T-helper 1 cell treated with Interleukin-12 subunit alpha and Interleukin-12 subunit beta and Interleukin-4 antibody, amounts not matched to agents 30 ng/mL and 1 ng/mL, for 36 hours (primary cell): ENCODE data around the gene TAF5L. TPM values are rescaled to one million over a fixed set of nuclear protein-coding genes. Genes with fewer than 3 reads are reported as not detected.
"Not testable (repeated sequence)": the region's sequence is repeated elsewhere in the genome, so short reads cannot be mapped to it uniquely, and the experiment has no call there.

ENCODE experiments used
- intact Hi-C: fragments of 100-400 bp; cut with micrococcal nuclease; formaldehyde crosslinking; loops from one replicate; pipeline ENCODE4 v1.15.1; 2024
- total RNA-seq: library from RNA; stranded (reverse); gene quantifications from 2 replicates; pipeline ENCODE4 v1.2.3, GENCODE V29; 2022

The TAF5L gene
- total RNA-seq, 1 donor from 2014 or later: 27.7 TPM

DNA sequence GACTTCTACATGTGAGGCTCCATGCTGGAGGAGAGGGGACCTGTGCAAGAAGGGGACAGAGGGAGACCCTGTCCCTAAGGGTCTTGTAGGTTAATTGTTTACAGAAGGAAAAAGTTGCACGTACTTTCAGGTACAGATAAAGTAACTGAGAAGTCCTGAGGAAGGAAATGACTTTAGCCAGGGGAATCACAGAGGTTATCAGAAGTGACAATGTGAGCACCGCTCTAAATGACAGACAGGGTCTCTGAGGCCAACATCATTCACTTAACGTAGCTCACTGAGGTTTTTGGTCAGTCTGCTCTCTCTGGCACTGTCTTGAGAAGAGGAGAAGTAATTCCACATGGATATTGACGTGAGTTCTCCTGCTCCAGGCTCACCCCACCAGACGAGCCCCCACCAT lies 12.0 kb downstream of the TAF5L start:
- intact Hi-C loops: no loop called here

DNA sequence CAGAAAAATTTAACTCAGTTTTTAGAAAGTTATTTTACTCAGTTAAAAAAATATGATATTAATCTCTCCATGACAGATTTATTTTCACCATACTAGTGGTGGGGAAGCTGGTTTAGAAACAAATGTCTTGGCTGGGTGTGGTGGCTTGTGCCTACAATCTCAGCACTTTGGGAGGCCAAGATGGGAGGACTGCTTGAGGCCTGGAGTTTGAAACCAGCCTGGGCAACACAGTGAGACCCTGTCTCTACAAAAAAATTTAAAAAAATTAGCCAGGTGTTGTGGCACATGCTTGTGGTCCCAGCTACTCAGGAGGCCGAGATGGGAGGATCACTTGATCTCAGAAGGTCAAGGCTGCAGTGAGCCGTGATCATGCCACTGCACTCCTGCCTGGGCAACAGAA lies 17.3 kb downstream of the TAF5L start:
- intact Hi-C loops: no loop called here

DNA sequence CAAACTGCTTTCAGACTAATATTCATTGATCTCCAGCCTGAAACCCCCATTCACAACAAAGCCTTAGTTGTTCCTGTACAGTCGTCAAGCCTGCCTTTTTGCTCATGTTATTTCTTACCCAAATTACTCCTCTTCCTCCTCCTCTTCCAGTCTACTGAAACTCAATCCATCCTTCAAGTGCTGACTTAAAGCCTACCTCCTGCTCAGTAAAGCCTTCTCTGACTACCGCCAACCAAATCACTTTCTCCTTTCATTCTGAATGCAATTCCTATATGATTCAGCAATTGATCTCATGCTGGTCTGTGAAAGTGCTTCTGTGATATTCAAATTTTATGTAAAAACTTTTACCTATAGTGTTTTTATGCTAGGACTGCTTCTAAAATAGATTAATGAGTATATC lies 18.6 kb downstream of the TAF5L start:
- intact Hi-C loops: no loop called here

DNA sequence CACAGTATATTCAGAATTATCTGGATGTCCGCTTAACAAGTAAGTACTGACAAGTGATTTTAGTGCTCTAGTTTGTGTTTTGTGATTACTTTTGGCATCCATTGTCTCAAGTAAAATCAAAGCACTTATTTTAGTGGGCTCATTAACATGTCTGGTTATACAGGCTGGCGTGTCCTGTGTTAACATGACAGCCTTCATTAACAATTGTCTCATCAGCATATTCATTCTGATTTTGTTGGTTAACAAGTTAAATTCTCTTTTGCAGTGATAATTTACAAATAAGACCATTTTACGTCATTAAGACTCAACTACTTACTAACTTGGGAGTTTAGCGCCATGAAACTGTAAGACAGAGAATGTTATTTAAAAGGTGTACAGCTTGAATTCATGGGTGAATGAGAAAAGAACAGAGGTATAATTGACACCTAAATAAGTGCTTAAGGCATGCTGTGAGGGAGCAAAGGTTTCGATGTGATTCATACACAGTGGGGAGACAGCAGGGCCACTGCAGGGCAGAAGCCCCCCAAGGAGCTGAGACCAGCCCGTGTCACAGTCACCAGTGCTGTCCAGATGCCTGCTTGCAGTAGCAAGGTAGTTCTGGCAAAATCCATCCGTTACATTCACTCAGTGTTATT lies 22.4 kb downstream of the TAF5L start:
- intact Hi-C loops: no loop called here

DNA sequence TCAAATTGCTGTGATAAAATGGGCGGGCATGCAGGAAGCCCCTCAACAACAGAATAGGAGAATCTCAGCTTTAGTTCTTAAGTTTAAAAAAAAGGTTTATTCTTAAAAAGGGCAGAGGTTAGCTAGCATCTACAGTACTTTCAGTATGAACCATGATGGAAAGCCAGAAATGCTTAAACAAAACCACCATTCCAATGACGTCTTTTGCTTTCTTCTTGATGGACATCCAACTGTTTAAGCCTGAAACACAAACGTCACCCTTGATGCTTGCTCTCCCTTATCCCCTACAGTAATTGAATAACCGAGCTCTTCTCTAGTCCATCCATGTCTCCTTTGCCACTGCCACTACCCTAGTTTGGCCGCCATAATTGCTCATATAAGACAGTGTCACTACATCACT lies 25.7 kb downstream of the TAF5L start:
- intact Hi-C loops: no loop called here

DNA sequence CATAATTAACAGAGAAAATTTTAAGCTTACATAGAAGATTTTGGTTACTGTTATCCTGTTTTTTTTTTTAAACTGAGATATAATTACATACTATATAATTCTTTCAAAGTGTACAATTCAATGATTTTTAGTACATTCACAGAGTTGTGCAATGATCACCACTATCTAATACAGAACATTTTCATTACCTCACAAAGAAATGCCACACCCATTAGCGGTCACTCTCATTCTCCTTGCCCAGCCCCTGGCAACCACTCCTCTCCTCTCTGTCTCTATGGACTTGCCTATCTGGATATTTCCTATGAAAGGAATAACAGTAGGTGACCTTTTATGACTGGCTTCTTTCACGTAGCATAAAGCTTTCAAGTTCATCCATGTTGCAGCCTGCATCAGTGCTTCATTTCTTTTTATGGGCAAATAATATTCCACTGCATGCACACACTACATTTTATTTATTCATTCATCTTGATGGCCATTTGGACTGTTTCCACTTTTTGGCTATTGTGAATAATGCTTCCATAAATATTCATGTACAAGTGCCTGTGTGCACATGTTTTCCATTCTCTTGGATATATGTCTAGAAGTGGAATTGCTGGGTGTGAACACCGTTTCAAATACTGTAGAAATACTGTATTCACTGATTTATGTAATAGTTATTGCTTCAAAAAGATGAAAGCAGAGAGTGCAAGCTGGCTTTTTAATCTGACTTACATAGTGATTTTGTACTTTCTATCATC lies 26.5 kb downstream of the TAF5L start:
- intact Hi-C loops: no loop called here

DNA sequence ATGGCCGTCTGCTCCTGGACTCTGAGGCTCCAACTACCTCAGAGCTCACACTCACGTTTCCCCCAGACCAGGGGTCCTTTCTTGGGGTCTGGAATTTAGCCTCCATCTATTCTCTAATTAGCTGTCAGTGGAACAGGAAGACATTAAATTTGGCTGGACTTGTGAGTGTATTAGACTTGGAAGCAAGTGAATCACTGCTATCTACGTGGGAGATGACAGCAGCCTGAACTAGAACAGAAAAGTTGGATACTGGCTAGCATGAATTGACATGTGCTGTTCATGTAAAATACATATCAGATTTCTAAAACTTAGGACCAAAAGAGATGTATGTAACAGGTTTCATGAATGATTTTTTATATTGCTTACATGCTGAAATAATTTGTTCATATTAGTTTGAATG lies 28.0 kb downstream of the TAF5L start:
- intact Hi-C loops: no loop called here

DNA sequence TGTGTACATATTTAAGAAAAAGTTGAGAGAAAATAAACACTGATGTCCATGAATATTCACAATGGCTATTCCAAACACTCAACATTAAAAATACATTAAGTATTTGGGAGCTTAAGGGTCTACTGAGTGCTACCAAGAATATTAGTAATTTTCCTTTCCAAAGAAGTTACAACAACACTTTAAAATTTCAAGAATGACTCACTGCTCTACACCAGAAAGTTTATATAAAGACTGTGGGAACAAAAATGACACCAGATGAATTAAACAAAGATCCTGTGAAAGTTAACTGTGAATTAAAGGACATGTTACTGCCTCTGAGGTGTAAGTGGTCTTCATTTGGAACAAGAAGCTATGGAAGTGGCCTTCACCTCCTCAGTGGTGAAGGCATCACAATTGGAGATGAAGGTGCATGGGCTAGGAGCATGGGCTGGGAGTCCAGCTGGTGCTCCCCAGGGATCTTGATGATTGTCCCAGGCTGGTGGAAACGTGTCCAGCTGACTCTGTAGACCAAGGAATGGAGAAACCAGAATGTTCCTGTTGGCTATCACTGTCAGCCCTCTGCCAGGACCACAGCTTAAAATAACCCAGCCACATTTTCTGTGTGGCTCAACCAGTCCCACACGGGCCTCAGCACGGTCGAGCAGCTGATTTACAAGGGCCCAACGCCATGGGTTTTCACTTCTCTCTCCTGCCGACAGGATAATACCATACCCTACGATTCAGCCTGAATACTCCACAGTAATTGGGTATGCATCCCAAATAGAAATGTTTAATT lies 28.8 kb downstream of the TAF5L start:
- intact Hi-C loops: no loop called here

DNA sequence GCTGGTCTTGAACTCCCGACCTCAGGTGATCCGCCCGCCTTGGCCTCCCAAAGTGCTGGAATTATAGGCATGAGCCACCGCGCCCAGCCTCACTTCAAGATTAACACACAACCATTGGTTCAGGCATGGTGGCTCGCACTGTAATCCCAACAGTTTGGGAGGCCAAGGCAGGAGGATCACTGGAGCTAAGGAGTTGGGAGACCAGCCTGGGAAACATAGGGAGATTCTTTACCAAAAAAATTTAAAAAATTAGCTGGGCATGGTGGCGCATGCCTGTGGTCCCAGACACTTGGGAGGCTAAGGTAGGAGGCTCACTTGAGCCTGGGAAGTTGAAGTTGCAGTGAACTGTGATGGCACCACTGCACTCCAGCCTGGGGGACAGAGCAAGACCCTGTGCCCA lies 30.0 kb downstream of the TAF5L start:
- intact Hi-C loops: not testable (repeated sequence)

DNA sequence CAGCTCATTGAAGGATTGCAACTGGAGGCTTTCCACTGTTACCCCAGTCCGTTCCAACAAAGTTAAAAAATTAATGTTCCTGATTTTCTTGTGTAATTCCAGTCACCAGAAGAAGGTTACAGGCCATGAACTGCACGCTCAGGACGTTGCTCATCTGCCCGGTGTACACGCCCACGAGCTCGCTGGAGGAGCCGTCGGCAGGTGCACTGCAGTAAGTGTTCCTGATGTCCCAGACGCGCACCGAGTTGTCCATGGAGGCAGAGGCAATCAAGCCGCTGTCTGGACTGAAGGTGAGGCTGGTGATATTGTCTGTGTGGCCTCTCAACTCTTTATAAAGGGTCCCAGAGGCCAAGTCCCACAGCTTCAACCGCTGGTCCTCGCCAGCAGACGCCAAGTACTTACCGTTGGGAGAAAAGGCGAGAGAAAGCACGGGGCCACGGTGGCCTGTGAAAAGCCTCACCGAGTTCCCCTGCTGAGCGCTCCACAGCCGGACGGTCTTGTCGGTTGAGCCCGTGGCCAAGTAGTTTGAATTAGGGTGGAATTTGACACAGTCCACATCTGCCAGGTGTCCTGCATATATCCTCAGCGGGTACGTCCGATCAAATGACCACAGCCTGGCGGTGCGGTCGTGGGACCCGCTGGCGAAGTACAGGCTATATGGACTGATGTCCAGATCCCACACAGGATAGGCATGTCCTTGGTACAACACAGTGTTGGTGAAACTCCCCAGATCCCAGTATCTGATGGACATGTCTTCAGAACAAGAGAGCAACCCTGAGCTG lies 31.5 kb downstream of the TAF5L start:
- intact Hi-C loops: no loop called here

DNA sequence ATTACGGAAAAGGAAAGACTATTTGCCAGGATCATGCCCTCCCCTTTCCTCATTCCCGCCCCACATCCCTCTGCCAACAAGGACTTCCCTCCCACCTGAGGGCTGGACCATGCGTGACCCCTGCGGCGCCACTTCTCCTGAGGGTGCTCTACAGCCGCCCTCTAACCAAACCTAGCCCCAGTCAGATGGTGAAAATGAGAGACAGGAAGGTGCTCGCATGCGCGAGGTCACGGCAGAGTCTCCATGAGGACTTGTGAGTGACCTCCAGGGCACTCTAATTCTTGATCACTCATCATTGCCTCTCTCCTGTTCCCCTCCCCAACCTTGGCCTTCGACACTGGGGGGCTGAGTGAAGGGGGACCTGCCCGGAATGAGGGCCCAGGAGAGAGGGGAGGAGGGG lies 32.1 kb downstream of the TAF5L start:
- intact Hi-C loops: no loop called here

DNA sequence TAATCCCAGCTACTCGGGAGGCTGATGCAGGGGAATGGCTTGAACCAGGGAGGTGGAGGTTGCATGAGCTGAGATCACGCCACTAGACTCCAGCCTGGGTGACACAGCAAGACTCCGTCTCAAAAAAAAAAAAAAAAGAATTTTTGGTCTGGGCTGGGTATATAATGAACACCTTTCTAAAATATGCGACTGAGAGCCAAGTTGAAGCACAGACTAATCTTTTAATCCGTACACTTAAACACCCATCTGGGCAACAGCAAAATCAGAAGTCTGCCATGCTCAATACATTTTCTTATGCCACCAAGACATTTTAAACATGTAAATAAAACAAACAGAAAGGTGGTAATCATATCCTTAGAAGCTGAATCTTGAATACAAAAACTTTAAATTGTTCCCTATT lies 35.8 kb downstream of the TAF5L start:
- intact Hi-C loops: no loop called here

DNA sequence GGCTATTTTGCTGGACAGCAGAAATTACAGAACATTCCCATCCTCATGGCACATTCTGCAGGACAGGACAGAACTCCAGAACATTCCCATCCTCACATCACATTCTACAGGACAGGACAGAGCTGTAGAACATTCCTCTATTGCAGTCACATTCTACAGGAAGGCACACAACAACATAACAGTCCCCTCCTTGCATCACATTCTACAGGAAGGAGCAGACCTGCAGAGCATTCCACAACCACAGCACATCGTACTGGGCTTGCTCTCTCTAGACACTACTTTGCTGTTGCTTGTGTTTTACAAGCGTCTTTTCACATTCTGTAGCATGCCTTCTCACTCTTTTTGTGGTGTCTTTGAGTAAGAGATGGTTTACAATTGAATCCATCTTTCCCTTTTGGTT lies 40.6 kb downstream of the TAF5L start:
- intact Hi-C loops: no loop called here

DNA sequence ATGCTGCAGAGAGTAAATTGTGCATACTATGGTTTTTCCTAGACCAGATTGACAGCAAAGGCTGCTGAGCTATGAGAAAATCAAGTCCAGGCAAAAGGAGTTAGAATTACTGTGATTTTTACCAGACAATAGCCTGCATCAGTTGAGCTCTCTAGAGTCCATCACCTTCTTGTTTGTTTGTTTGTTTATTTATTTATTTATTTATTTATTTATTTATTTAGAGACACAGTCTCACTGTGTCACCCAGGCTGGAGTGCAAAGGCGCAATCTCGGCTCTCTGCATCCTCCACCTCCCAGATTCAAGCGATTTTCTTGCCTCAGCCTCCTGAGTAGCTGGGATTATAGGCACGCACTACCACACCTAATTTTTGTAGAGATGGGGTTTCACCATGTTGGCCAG lies 43.2 kb downstream of the TAF5L start:
- intact Hi-C loops: no loop called here

DNA sequence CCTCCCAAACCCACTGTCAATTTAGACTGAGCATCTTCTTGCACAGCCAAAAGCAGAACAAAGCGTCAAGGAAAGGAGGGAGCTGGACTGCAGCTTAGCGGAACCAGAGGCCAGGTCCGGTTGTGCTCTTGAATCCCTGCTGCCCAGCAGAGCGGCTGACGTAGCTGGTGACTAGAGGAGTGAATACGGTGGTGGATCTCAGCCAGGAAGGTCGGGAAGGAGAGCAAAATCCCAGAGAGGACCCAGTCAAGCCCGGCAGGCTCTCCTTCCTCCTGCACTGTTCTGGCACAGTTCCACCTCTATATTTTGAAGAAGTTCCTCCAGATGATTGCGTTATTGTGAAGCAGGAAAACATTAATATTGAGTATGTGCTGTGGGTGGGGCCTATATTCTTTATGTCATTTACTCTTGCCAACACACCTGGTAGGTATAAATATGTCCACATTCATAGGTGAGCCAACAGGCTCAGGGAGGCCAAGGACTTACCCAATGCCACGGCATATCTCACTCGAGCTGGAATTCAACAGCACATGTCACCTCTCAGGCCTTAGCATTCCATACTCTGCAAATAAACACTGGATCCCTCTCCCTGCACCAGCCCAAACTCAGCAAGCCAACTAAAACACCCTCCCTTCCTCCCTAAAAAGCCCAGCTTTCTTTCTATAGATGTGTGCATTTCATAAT lies 43.8 kb downstream of the TAF5L start:
- intact Hi-C loops: no loop called here

DNA sequence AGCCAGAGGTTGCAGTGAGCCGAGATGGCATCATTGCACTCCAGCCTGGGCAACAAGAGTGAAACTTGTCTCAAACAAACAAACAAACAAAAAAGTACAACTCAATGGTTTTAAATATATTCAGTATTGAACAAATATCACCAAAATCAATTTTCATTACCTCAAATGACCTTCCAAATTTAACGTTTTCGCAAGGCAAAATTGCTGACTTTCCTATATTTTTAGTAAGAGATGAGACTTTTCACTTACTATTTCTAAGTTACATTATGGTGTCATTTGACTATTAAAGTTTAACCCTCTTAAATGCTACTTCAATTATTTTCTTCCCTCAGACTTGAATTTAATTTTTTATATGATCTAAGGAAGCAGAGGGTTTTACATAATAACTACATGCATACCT lies 44.4 kb downstream of the TAF5L start:
- intact Hi-C loops: no loop called here

DNA sequence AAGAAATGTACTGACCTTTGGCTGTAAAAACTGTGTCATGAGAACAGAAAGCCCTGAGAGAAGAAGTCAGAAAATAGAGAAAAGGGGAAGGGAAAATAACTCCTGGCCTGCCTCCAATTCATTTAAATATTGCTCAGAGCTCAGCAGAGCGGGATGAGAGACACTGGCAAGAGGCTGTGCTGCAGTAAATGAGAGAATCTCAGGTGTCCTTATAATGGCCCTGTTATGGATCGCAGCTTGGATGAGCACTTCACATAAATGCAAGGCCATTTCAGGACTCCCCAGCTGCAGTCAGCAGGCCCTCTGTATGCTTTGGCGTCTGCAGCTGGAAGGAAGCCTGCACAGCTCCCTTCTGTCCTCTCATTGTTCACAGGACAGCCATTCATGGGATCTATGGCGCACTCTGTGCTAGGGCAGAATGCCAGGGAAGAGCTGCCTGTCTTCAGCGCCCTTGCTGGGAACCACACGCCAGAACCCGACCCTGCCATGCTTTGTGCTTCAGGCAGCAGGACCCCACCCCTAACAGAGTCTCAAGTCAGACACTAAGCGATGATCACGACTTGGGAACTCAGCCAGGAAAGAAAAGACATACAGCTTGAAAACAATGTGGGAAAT lies 46.8 kb downstream of the TAF5L start:
- intact Hi-C loops: no loop called here

DNA sequence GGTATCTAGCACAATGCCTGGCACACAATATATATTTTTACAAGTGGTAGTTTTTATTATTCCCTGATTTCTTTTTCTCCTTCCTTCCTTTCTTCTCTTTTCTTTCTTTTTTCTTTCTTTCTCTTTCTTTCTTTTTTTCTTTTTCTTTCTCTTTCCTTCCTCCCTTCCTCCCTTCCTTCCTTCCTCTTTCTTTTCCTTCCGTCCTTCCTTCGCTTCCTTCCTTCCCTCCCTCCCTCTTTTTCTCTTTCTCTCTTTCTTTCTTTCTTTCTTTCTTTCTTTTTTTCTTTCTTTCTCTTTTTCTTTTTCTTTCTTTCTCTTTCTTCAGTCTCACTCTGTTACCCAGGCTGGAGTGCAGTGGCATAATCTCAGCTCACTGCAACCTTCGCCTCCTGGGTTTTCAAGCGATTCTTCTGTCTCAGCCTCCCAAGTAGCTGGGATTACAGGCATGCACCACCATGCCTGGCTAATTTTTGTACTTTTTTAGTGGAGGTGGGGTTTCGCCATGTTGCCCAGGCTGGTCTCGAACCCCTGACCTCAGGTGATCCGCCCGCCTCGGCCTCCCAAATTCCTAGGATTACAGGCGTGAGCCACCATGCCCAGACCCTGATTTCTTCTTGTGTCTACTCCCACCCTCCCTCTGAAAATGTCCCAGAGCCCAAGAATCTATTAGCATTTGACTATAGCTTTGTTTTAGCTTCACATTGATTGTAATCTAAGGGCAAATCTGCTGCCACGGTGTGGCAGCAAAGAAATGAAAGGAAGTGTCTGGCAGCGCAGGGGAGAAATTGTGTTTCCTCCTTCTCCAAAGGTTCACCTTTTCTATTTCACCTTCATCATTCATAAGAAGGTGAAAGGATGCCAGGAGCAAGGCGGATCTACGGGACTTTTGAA lies 47.5 kb downstream of the TAF5L start:
- intact Hi-C loops: no loop called here

DNA sequence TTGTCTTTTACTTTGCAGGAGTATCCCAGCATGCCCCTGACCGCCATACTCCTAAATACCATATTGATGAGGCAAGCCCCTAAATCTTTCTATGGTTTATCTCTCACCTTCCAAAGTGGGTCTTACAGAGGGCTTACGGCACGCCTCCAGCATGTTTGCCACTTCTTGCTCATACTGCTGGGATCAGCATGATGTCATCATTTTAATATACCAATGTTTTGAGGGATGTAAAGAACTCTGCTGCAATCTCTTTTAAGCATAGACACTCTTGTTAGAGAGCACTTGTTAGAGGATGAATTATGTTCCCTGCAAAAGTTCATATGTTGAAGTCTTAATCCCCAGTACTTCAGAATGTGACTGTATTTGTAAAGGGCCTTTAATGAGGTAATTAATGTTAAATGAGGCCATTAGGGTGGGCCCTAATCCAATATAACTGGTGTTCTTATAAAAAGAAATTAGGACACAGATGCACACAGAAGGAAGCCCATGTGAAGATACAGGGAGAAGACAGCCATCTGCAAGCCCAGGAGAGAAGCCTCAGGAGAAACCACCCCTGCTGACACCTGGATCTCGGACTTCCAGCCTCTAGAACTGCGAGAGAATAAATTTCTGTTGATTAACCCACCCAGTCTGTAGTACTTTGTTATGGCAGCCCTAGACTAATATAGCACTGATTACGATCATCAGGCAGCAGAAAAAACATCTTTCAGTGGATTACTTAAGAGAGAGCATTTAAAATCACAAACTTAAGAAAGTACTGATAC lies 51.1 kb downstream of the TAF5L start:
- intact Hi-C loops: no loop called here
